ENCODE results near the gene PTPRD.
"Not testable (repeated sequence)": the region's sequence is repeated elsewhere in the genome, so short reads cannot be mapped to it uniquely, and the experiment has no call there.

PTPRD gene

GRCh38 chr9:10488937-10489336 lies 123.9 kb downstream of the PTPRD start:
- no peak for DNase-seq (ENCODE audit: low read depth in 2 of 2, low spot score in 1 of 2)

GRCh38 chr9:10479172-10479571 lies 133.6 kb downstream of the PTPRD start:
- DNase-seq (ENCODE audit: low read depth in 2 of 2, low spot score in 1 of 2), result no peak

- DNase-seq (ENCODE audit: low read depth in 2 of 2, low spot score in 1 of 2), result not testable (repeated sequence)
Measured at GRCh38 chr9:10449201-10449617, 163.6 kb downstream of the PTPRD start.

GRCh38 chr9:10447036-10447435 lies 165.8 kb downstream of the PTPRD start:
- DNase-seq (ENCODE audit: low read depth in 2 of 2, low spot score in 1 of 2), result no peak

- DNase-seq (ENCODE audit: low read depth in 2 of 2, low spot score in 1 of 2), result no peak
Measured at GRCh38 chr9:10443868-10444204, 169.0 kb downstream of the PTPRD start.

- DNase-seq (ENCODE audit: low read depth in 2 of 2, low spot score in 1 of 2), result no peak
Measured at GRCh38 chr9:10443181-10443867, 169.5 kb downstream of the PTPRD start.

GRCh38 chr9:10438955-10439354 lies 173.8 kb downstream of the PTPRD start:
- no peak for DNase-seq (ENCODE audit: low read depth in 2 of 2, low spot score in 1 of 2)

GRCh38 chr9:10436756-10437155 lies 176.0 kb downstream of the PTPRD start:
- DNase-seq (ENCODE audit: low read depth in 2 of 2, low spot score in 1 of 2), result no peak

GRCh38 chr9:10434412-10434811 lies 178.4 kb downstream of the PTPRD start:
- no peak for DNase-seq (ENCODE audit: low read depth in 2 of 2, low spot score in 1 of 2)

- no peak for DNase-seq (ENCODE audit: low read depth in 2 of 2, low spot score in 1 of 2)
Measured at GRCh38 chr9:10411272-10411671, 201.5 kb downstream of the PTPRD start.

- no peak for DNase-seq (ENCODE audit: low read depth in 2 of 2, low spot score in 1 of 2)
Measured at GRCh38 chr9:10403283-10403682, 209.5 kb downstream of the PTPRD start.

- DNase-seq (ENCODE audit: low read depth in 2 of 2, low spot score in 1 of 2), result no peak
Measured at GRCh38 chr9:10396615-10397014, 216.2 kb downstream of the PTPRD start.

- DNase-seq (ENCODE audit: low read depth in 2 of 2, low spot score in 1 of 2), result no peak
Measured at GRCh38 chr9:10387282-10387681, 225.5 kb downstream of the PTPRD start.

GRCh38 chr9:10371824-10372223 lies 241.0 kb downstream of the PTPRD start:
- DNase-seq (ENCODE audit: low read depth in 2 of 2, low spot score in 1 of 2), result no peak

GRCh38 chr9:10366171-10366779 lies 246.5 kb downstream of the PTPRD start:
- no peak for DNase-seq (ENCODE audit: low read depth in 2 of 2, low spot score in 1 of 2)

- DNase-seq (ENCODE audit: low read depth in 2 of 2, low spot score in 1 of 2), result no peak
Measured at GRCh38 chr9:10354591-10354990, 258.2 kb downstream of the PTPRD start.

GRCh38 chr9:10345621-10346020 lies 267.2 kb downstream of the PTPRD start:
- not testable (repeated sequence) for DNase-seq (ENCODE audit: low read depth in 2 of 2, low spot score in 1 of 2)

GRCh38 chr9:10341057-10341456 lies 271.7 kb downstream of the PTPRD start:
- no peak for DNase-seq (ENCODE audit: low read depth in 2 of 2, low spot score in 1 of 2)

- no peak for DNase-seq (ENCODE audit: low read depth in 2 of 2, low spot score in 1 of 2)
Measured at GRCh38 chr9:10339152-10339551, 273.6 kb downstream of the PTPRD start.

- no peak for DNase-seq (ENCODE audit: low read depth in 2 of 2, low spot score in 1 of 2)
Measured at GRCh38 chr9:10331157-10331556, 281.6 kb downstream of the PTPRD start.

- DNase-seq (ENCODE audit: low read depth in 2 of 2, low spot score in 1 of 2), result no peak
Measured at GRCh38 chr9:10282084-10282483, 330.7 kb downstream of the PTPRD start.

- no peak for DNase-seq (ENCODE audit: low read depth in 2 of 2, low spot score in 1 of 2)
Measured at GRCh38 chr9:10274988-10275387, 337.8 kb downstream of the PTPRD start.

GRCh38 chr9:10274175-10274574 lies 338.6 kb downstream of the PTPRD start:
- DNase-seq (ENCODE audit: low read depth in 2 of 2, low spot score in 1 of 2), result no peak

Data from stimulated activated CD8-positive, alpha-beta memory T cell treated with anti-CD3 and anti-CD28 coated beads, Interleukin-4, amount 100 ng/mL, for 1 hour (primary cell).